CD4-positive, alpha-beta T cell treated with Interleukin-2 at 100 ng/mL for 4 hours (primary cell): Measurements from ENCODE around the gene NTM.
"Not testable (repeated sequence)": the region's sequence is repeated elsewhere in the genome, so short reads cannot be mapped to it uniquely, and the experiment has no call there.

Experiments
- DNase-seq: peaks from one replicate; pipeline ENCODE4 v3.0.0-alpha.2; 2020; ENCODE audit warnings: low spot score

NTM gene

GRCh38 chr11:131370090-131370751 lies at the start of gene NTM:
Gene NTM, plus strand, starts transcription at chr11:131370615.
- no peak for DNase-seq

- DNase-seq, result no peak
These were observed 45.4 kb upstream of the NTM start for GRCh38 chr11:131324921-131325570.

- DNase-seq, result no peak
These were observed 43.6 kb upstream of the NTM start for GRCh38 chr11:131326829-131327228.

GRCh38 chr11:131327421-131327820 lies 43.0 kb upstream of the NTM start:
- no peak for DNase-seq

GRCh38 chr11:131328843-131329242 lies 41.6 kb upstream of the NTM start:
- no peak for DNase-seq

GRCh38 chr11:131331010-131331409 lies 39.4 kb upstream of the NTM start:
- DNase-seq, result no peak

- DNase-seq, result no peak
These were observed 38.9 kb upstream of the NTM start for GRCh38 chr11:131331546-131331945.

GRCh38 chr11:131334601-131335000 lies 35.8 kb upstream of the NTM start:
- DNase-seq, result no peak

- not testable (repeated sequence) for DNase-seq
These were observed 28.5 kb upstream of the NTM start for GRCh38 chr11:131341900-131342299.

- not testable (repeated sequence) for DNase-seq
These were observed 28.0 kb upstream of the NTM start for GRCh38 chr11:131342442-131342841.

- no peak for DNase-seq
These were observed 25.0 kb upstream of the NTM start for GRCh38 chr11:131345406-131345805.

- DNase-seq, result no peak
These were observed 20.9 kb upstream of the NTM start for GRCh38 chr11:131349368-131350086.

- no peak for DNase-seq
These were observed 19.5 kb upstream of the NTM start for GRCh38 chr11:131350872-131351271.

- DNase-seq, result no peak
These were observed 18.6 kb upstream of the NTM start for GRCh38 chr11:131351848-131352247.

- no peak for DNase-seq
These were observed 16.6 kb upstream of the NTM start for GRCh38 chr11:131353766-131354165.

GRCh38 chr11:131354251-131354701 lies 16.1 kb upstream of the NTM start:
- DNase-seq, result no peak

GRCh38 chr11:131356206-131356605 lies 14.2 kb upstream of the NTM start:
- DNase-seq, result no peak

- no peak for DNase-seq
These were observed 5.0 kb upstream of the NTM start for GRCh38 chr11:131365329-131365930.

GRCh38 chr11:131370901-131371790 lies 731 bp downstream of the NTM start:
- DNase-seq, result no peak

GRCh38 chr11:131371791-131372104 lies 1.3 kb downstream of the NTM start:
- no peak for DNase-seq

- no peak for DNase-seq
These were observed 2.0 kb downstream of the NTM start for GRCh38 chr11:131372234-131372962.
